ENCODE data around the gene HLA-DRB5.
A peak's percentile ranks its signal among the peaks of the same experiment; 100 is the strongest.
"Not testable (repeated sequence)": the region's sequence is repeated elsewhere in the genome, so short reads cannot be mapped to it uniquely, and the experiment has no call there.

Gene HLA-DRB5

DNA sequence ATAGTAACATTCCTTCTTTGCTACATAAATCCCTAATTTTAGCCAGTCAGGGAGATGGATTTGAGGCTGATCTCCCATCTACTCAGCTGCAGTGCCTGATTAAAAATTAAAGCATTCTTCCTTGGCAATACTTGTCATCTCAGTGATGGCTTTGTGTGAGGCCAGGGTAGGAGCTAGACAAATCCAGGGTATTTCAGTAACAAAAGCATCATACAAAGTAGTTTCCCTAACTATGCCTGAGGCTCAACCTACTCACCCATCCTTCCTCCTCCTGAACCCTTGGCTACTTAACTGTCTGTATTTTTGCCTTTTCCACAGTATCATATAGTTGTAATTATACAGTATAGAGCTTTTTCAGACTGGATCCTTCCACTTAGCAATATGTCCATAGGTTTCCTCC is 37.7 kb downstream of the HLA-DRB5 start:
- DNase-seq, result no peak

DNA sequence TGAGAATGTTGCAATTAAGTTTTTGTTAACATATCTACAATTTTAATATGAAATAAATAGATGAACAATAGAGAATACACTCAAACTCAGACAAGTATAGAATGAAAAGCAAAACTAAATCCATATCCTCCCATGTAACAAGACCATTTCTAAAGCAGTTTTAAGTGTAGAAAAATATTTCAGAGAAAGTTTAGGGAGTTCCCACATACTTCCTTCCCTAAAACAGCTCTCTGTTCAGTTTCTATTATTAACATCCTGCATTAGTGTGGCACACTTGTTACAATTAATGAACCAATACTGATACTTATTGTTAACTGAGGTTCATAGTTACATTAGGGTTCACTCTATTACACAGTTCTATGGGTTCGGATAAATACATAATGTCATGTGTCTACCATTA is 38.4 kb downstream of the HLA-DRB5 start:
- no peak for DNase-seq

DNA sequence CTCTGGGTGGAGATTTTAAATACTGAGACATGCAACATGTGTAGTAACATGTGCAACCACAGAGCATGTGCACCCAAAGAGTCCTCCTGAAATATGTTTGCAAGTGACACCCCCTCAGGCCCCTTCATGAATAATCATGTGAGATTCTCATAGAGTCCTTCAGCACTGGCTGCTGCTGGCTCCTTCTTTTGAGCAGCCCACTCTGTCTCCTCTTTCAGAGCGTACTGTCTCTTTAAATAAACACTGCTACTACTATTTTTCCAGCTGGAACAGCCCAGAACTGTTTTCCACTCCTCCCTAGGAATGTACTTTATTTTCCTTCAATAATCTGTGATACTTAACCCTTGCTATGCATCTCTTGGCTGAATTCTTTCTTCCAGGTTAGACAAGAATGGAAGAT is 42.0 kb downstream of the HLA-DRB5 start:
- no peak for DNase-seq

DNA sequence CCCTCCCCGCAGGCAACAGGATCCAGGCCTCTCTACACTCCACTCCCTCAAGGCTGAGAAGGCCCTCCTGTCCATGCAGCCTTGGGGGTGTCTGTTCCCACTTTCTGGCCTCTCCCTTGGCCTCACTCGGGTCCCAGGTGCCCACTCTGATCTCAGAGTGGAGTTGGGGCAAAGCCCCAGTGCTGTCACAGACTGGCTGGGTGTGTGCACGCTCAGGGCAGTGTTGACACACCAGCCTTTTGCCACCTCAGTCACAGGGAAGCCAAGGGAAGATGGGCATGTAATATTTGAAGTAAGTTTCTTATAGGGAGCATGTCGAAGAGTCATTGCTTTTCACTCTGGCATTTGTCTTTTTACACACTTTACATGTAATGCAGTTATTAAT is 45.5 kb downstream of the HLA-DRB5 start:
- DNase-seq, result no peak

DNA sequence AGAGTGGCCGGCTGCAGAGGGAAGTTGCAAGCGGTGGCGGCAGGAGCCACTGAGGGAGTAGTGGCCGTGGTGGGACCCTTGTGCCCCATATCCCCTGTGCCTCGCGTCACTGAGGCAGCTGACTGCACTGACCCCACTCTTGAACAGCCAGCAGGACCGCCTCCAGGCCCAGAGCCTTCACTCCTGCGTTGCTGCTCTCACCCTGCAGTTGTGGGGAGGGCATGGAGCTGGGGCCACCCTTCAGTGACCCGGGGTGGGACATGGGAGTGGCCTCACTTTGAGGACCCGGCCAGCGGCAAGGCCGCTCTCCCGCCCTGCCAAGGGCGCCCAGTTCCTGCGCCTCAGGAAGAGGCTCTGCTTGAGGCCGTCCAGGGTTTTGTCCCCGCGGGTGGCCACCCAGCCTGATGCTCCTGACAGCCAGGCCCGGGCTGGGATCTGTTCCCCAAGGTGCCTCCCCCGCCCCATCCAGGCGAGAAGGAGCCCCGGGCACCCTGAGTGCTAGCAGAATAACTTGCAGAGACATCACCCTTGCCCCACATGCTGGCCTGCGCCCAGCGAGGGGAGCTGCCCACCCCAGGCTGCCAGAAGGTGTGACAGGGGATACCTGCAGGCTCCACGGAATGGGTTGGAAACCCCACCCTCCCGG is 46.0 kb downstream of the HLA-DRB5 start:
- no peak for DNase-seq

DNA sequence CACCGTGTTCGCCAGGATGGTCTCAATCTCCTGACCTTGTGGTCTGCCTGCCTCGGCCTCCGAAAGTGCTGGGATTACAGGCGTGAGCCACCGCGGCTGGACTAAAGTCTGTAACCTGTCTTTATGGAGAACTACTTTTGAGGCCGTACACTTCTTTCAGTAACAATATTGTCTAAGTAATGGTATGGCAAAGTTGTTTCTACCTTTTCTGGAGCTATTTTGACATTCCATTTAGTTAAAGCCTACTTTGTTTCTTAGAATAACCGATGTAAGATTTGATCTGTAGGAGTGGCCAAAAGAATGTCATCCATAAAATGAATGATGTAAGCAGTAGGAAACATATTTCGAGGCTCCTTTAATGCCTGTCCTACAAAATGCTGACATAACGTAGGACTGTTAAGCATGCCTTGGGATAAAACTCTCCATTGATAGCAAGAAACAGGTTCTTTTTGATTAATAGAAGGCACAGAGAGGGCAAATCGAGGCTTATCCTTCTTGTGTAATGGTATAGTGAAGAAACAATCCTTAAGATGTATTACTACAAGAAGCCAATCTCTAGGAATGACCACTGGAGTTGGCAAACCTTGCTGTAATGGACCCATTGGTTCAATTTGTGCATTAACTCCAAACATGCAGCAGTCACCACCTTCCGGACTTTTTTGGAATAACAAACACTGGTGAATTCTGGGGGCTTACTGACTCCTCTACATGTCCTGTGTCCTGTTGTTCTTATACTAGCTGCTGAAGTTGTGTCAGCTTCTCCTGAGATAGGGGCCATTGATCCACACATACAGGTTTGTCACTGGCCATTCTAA is 54.5 kb downstream of the HLA-DRB5 start:
- DNase-seq, result no peak

DNA sequence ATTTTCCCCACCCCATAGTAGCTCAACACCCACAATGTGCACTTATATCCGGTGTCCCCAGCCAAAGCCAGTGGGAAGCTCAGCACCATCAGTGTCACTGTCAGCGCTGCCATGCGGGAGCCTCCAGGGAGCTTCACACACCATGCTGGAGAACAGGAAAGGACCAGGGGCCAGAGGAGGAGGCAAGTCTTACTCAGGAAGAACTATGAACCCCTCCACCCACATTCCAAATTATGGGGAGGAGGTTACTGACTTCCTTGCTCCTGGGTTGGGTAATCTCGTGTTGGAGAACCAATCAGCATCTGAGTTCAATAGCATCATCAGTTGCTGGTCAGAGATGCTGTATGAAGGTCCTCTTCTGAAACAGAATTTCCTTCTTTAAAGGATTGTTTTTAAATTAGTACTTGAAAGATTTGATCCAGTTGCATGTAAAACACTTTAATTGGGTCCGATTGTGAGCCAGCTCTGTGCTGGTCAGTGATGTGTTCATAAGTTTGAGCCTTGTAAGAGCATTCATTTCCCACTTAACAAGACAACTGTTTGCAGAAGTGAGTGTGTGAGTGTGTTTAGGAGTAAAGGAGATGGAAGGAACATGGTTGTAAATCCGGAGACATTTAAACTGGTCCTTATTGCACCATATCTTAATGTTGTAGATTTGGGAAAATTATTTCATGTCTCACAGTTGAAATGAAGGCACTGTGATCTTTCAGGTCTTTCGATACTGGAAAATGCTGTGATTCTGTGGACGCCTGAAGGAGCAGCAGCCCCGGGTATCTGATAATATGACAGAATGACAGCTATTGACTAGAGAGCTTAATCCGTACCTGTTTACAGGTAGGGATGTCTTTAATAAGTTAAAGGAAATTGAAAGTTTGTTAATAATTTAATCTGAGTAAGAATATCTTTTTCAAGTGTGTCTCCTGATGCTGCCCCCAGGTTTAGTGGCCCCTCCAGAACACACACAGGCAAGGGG is 56.4 kb downstream of the HLA-DRB5 start:
- peak; percentile 1 for DNase-seq

DNA sequence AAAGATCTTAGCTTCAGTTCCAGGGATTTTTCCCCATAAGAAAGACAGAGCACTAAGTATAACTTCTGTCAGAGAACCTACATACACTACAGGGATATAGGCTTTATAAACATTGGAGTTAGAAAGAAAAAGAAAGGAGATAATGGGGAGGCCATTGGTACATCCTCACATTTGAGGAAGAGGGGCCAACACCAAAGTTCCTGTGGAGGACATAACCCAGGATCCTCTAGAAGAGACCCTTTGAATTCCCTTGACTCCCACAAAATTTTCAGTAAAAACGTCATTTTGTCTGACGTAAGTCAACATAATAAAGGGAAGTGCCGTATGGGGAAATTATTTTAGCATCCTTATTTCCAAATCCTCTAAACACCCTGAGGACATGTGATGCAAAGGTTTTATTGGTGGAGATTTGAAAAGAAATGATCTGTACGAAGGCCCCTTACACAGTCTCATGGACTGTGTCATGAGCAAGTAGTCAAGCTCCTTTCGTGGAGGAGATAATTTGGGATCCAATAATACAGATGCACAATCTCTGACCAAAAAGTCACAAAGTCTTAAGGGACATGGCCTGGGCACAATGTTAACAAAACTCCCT is 57.2 kb downstream of the HLA-DRB5 start:
- DNase-seq, result no peak

DNA sequence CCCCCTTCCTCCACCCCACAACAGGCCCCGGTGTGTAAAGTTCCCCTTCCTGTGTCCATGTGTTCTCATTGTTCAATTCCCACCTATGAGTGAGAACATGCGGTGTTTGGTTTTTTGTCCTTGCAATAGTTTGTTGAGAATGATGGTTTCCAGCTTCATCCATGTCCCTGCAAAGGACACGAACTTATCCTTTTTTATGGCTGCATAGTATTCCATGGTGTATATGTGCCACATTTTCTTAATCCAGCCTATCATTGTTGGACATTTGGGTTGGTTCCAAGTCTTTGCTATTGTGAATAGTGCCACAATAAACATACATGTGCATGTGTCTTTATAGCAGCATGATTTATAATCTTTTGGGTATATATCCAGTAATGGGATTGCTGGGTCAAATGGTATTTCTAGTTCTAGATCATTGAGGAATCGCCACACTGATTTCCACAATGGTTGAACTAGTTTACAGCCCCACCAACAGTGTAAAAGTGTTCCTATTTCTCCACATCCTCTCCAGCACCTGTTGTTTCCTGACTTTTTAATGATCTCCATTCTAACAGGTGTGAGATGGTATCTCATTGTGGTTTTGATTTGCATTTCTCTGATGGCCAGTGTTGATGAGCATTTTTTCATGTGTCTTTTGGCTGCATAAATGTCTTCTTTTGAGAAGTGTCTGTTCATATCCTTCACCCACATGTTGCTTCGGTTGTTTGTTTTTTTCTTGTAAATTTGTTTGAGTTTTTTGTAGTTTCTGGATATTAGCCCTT is 62.2 kb downstream of the HLA-DRB5 start:
- DNase-seq, result not testable (repeated sequence)
